A172 (cell line): ENCODE measurements around the gene ANKS3. TPM values are rescaled to one million over a fixed set of nuclear protein-coding genes. Genes with fewer than 3 reads are reported as not detected.

Source experiments
- DNase-seq: peaks from one replicate; pipeline ENCODE4 v3.0.0-alpha.2; 2015; ENCODE audit warnings: low spot score
- total RNA-seq: library from RNA; depleted of rRNA; stranded (reverse); fragments of >200 nt; shearing (Covaris generic); gene quantifications from 2 replicates; pipeline ENCODE4 v1.2.3, GENCODE V29; 2014

ANKS3 gene
- total RNA-seq, 1 experiment from 2014 or later: 19.6 TPM

DNA sequence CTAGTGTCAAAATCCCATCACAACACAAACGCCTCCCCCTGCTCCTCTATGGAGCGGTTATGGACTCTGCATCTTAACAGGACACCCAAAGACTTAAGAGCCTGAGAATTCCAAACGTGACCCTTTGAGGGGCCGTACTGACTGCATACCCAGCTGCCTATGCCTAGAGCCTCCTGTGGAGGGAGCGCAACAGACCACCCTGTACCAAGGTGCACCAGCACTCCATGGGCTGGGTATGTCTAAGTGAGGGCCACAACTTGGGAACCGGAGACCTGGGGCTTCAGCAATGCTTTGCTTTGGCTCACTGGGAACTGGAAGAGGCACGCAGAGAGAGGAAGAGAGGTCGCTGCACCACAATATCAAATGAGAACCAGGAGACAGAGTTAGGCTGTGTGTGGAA is 5.4 kb downstream of the ANKS3 start:
- no peak for DNase-seq

DNA sequence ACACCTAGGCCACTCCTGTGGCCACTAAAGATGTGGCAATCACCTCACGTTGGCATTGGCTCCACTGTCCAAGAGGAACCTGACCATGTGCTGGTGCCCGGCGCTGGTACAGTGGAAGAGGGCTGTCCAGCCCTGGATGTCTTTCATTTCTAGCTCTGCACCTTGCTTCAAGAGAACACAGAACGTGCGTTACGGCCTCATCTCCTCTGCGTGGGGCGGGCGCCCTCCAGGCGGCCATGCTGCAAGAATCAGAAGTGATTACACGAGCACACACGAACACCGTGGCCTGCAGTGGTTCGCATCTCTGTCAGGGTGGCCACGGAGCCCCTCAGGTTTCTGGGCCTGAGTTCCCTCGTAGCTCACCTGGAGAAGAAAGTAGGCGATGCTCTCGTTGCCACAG is 7.5 kb downstream of the ANKS3 start:
- DNase-seq: no peak

DNA sequence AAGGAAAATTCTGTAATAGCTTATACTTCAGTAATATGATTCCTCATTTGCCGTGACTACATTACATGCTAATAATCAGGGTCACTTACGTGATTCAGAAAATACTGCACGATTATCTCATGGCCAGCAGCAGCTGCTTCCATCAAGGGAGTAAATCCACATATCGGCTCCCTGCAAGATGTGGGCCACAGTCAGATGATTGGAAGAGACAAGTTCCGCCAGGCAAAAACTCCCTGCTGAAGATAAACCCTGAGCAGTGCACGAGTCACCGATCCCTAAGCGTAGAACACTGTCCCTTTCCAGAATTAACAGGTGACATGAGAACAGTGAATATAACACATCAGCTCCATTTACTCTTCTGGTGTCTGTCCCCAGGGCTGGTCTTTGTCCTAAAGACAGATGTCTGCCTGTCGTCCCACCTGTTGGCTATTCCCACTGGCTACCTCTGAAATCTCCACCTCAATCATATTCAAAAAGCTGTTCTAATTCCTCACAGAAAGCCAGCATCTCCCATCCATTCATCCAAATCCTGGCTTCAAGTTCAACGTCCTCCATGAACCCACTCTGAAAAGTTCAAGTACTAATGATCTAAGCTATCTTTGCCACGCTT is 9.3 kb downstream of the ANKS3 start:
- DNase-seq: no peak

DNA sequence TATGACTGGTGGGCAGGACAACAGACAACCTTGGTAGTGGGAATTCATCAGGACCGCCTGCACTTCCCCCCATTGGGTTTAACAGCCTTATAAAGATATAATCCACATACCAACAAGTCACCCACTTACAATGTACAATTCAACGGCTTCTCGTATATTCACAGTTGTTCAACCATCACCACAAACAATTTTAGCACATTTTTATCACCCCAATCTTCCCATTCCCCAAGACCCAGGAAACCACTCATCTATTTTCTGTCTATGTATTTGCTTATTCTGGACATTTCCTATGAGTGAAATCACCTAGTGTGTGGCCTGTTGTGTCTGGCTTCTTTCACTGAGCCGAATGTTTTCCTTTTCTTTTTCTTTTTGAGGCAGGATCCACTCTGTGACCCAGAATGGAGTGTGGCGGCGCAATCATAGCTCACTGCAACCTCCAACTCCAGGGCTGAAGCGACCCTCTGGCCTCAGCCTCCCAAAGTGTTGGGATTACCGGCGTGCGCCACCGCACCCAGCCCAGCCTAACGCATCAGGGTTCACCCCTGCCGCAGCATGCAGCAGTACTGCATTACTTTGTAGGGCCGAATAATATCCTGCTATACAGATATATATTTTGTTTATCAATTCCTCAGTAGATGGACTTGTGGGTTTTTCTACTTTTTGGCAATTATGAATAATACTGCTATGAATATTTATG is 10.9 kb downstream of the ANKS3 start:
- DNase-seq: no peak

DNA sequence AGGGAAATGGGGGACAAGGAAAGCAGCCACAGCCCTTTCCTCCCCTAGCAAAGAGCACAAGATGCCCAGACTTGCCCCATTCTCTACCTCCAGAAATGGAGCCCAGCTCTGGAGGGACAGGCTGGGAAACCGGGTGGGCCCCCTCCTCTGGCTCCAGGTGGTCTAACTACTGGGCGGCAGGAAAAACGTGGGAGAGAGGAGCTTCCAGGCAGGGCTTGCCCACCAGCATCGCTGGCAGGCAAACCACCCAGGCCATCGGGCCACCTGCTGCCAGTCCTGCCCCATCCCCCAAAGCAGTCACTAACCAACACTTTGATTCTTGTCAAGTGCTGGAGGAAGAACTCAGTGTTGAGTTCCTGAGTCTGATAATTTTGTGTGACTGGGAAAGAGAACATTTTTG is 15.6 kb downstream of the ANKS3 start:
- no peak for DNase-seq

DNA sequence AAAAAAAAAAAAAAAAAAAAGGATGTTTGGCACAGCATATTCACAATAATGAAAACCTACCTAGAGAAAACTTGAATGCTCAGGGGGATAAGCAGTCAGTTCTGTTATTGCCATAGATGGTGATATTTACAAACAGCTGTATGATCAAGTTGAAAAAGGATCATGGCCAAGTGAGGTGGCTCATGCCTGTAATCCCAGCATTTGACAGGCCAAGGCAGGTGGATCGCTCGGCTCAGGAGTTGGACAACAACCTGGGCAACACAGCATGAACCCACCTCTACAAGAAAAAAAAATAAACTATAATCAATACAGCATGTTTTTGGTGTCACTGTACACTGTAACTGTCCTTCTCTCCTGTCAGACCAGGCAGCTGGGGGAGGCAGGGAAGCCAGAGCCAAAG is 19.1 kb downstream of the ANKS3 start:
- DNase-seq: no peak

DNA sequence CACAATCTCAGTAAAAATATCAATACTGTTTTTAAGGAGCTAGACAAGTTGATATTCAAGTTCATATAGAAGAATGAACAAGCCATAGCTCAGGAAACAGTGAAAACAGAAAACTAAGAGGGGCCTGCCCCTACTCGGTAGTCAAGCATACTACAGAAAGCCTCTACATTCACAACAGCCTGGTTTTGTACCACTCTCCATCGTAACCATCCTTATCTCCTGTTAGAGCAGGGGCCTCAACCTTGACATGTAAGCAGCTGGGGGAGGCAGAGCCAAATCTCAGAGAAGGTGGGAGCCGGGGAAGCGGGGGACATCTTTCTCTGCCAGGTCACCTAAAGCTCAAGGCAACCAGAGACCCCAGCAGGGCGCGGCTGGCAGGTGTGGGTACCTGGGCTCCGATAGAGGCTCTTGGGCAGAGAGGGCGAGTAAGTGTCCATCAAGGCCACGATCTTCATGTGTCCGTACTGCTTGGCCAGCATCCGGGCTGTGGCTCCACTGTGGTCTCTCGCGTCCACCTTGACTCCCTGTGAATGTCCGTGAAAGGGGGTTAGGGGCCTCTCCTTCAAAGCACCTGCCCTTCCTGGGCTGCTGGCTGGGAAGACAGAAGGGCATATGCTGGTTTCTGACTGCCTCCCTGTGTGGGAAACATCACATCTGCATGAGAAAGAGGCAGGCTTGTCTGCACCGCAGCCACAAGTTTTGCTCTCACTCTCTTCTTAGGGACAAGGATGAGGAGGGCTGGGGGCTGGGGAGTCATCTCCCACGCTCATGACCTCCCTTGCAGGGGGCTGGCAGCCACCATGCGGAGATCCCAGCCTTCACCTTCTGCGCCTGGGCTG is 20.2 kb downstream of the ANKS3 start:
- no peak for DNase-seq

DNA sequence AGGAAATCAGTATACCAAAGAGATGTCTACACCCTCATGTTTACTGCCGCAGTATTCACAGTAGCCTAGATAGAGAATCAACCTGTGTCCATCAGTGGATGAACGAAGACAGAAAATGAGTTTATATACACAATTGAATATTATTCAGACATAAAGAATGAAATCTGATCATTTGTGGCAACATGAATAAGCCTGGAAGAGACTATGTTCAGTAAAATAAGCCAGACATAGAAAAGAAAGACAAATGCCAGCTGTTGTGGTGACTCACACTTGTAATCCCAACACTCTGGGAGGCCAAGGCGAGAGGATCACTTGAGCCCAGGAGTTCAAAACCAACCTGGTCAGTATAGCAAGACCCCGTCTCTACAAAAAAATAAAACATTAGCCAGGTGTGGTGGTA is 24.6 kb downstream of the ANKS3 start:
- DNase-seq: no peak

DNA sequence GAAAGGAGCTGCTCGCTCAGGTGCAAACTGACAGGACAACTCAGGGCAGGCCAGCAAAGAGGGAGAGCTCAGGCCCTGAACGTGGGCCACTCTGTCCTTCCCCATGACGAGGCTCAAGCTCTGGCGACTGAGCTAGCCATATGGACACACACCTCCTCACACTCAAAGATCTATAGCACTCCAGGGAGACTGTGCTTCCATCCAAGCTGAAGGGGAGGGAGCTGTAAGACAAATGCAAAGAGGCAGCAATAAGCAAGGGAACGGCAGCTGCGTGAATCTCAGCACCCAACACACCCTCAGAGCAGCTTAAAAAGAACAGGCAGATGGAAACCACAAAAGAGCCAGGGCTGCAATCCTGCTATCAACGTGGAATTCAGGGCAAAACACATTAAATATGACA is 27.2 kb downstream of the ANKS3 start:
- DNase-seq: no peak

DNA sequence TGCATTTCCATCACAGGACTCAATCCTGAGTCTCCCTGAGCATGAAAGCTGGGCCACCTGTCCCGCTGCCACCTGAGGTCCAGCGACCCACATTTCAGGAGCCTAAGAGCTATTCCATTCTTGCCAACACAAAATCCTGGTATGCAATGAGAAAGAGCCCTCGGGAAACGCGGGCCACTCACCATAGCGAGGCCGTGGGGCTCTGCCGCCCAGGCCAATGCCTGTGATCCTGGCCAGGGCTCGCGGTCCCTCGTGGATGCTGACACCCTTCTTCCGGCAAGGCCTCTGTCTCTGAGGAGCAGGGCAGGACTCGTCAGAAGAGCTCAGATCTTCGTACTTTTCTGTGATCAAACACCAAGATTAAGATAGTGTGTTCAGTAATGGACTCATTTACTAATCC is 29.2 kb downstream of the ANKS3 start:
- DNase-seq: no peak

DNA sequence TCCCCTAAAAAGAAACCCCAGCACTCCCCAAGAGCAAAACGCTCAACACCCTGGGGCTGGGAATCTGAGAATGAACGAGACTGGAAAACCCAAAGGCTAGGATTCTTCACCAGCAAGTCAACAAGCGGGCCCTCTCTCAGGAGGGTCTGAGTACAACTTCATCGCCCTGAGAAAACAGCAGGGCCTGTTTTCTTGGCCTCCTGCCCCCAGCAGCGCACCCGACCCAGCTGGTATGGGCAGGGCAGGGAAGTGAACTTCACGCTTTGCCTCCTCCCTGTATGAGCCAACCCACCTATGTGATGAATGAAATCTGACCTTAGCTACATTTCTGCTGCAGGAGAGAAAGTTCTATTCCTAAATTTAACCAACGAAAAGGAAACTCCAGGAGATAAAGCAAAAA is 29.6 kb downstream of the ANKS3 start:
- no peak for DNase-seq

DNA sequence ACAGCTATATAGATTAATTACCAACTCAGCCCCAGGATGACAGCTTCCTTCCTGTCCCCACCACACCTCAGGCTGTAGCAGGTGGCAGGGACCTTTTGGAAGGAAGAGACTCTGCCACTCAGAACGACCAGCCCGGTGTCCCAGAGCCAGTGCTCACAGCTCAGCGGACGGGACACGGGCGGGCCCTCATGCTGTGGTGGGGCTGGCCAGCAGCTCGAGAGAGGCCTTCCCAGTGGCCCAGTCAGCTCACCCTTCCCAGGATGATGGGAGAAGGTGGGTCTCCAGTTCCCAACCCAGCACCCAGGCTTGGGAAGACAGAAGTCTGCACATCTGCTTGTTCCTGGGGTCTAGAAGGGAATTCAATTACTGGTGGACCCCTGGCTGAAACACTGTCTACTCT is 30.2 kb downstream of the ANKS3 start:
- DNase-seq: no peak

DNA sequence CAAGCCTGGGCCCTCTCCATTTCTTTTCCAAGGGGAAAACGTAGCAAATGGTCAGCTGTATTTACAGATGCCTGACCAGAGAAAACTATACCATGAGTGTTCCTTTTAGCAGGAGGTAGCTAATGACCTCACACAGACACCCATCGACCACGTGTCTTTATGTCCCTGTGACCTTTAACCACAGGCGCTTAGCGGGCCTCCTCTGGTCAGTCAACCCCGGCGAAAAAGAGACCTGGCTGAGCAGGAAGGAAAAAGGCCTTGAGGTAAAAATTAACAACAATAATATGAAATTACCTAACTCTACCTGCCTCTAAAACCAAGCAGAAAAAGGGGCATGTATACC is 31.6 kb downstream of the ANKS3 start:
- DNase-seq: no peak

DNA sequence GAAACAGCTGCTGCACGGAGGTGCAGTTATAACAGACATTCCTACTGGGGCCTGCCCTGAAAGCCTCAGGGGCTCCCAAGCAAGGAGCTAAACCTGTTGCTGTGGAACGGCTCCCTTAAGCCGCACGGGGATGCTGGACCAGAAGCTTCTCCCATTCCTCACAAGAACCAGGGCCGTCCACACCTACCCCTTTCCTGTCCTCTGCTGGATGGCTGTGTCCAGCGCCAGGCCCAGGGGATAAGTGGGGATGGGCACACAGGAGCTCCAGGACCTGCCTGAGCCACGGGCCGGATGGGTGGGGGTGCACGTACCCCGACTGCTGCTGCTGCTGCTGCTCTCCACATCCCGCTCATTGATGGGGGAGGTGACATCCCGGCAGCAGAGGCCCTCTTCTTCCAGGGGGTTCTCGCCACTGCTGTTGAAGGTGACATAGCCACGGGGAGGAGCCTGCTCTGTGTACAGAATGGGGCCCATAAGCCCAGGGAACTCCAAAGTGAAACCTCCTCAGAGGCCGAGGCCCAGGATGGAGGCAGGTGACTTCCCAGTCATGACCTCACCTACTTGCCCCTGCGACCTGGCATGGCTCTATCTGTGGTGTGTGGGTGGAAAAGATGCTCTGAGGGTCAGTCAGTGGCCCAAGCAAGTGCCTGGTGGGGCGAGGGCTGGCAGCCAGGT is 32.1 kb downstream of the ANKS3 start:
- no peak for DNase-seq

DNA sequence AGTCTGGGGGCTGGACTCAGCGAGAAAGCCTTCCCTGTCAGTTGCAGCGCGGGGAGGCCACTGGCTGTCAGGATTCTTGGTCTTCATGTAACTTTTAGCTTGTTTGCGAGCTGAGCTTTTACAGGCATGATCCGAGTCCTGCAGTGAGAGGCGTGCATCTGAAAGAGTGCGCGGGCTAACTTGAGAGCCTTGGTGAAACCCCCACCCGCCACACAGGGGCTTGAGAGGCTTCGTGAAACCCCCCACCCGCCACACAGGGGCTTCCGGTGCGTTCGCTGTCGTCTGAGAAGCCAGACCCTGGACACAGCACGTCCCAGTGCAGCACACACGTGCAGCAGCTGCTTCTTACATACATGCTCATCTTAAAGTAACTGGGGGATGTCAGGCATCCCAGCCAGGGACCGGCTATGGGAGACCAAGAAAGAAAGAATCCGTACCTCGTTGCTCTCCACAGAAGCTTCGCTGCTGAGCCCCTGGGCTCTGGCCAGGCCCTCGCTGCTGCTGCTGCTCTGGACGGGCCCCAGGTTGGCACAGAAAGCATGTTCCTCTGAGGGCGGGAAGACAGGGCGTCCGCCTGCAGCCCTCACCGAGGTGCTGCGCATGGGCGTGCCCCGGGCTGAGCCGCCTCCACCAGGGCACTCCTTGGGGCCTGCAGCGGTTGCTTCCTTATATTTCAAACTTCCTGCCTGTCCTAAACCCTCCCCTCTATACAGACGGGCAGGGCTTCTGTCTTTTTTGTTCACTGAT is 32.9 kb downstream of the ANKS3 start:
- DNase-seq: no peak

DNA sequence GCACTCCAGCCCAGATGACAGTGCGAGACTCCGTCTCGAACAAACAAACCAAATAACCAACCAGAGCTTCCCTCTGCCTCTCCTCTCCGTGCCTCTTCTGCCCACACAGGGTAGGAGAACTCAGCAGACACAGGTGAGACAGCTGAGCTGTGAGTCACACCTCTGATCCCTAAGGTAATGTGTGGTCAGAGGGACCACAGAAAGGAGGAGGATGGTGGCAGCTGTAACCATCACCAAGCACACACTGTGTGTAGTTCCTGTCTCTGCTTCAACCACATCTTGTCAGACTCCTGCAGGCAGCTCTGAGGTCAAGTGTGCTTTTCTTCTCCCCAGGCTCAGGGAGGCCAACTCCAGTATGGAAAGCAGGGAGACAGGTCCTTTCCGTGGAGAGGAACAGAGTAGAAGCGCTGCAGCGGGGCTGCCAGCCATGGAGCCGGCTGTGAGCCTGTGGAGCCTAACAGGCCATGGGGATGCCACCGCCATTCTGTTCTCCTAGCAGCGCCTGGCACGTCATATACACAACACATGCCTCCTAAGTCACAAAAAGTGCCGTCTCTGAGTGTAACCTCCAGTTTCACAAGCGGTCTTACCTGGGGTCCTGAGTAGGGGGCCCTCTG is 33.6 kb downstream of the ANKS3 start:
- DNase-seq: no peak

DNA sequence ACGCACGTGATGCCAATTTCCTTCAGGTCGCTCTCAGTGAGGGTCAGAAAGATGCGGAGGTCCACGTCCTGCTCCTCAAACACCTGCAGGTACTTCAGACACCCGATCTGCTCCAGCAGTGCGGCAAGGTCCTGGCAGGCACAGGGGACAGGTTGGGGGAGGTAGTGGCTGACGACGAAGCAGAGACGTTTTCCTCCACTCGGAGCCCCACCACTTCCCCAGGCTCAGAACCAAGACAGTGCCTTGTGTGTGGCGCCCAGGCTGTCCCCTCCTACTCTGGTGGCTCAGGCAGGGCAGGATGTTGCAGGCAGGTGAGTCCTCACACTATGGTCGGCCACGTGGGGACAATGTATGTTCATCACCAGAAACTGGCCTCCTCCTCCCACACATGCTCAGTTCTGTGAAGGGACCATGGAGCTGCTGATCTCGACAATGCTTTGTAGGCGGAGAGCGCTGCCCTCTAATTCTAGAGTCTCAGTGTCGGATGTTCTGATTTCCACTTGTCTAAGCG is 35.0 kb downstream of the ANKS3 start:
- no peak for DNase-seq

DNA sequence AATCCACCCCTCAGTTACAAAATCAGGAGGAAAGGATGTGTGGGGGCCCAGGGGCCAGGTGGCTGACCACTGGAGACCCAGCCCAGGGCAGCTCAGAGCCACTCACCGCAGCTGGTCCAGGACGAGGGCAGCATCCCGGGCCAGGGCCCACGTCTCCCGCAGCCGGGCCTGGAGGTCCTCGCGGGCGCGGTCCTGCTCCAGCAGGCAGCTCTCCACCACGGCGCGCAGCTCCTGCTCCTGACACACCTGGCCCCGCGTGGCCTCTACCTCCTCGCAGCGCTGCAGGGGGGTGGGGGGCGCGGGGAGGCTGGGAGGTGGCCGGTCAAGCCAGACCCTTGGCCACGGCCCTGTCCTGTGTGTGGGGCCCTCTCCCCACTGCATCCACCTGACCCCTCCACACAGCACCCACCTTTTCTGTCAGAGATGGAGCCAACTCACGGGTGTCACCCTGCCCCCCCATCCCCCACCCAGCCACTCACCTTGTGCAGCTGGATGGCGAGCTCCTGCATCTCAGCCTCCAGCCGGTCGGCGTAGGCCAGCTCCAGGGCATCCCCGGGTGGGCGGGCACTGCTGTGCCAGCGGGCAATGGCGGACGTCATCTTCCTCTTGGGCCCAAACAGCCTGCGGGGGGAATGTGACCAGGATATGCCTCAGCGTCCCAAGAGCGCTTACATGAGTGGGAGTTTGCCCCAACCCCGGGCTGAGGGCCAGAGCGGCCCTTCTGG is 35.6 kb downstream of the ANKS3 start:
- DNase-seq: no peak

DNA sequence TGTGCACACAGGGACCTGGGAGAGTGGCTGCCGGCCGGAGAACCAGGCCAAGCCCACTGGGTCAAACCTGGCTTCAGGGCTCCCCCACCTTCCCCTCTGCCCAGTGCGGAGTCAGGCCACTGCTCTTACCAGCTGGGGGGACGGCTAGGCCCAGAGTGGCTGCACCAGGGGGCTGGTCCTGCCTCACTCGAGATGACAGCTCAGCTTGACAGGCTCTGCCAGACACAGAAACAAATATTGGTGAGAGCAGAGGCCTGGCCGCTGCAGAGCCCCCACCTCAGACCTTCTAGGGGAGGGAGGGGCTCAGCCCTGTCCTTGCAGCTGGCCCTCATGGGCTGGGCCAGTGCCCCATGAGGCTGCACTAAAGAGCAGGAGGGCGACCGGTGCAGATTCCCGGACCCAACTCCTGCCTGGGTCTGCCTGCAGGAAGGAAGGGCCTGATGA is 36.2 kb downstream of the ANKS3 start:
- DNase-seq: no peak
